Transverse colon (tissue), 4 donors: ENCODE results near the gene ENPP7.

Experiments
- CTCF ChIP-seq, 5 experiments: fragments of 200-600 bp in 3 of 5; fragments of 450-650 bp in 2 of 5; sonication (generic) in 3 of 5; IDR thresholded peaks; 1 replicate in 2 of 5; 2 replicates in 3 of 5; pipeline ENCODE4 v1.5.1; 2016 to 2017; ENCODE audit warnings: antibody characterized with exemption in 5 of 5, inconsistent platforms in 3 of 5, mild to moderate bottlenecking in 2 of 5, moderate library complexity in 1 of 5
- POLR2A ChIP-seq: fragments of 450-650 bp; IDR thresholded peaks from one replicate; pipeline ENCODE4 v1.6.1; 2016; ENCODE audit warnings: antibody characterized with exemption, mild to moderate bottlenecking, moderate library complexity
- POLR2AphosphoS5 ChIP-seq, 3 donors: sonication (generic); formaldehyde crosslinking; IDR thresholded peaks; one replicate each; pipeline ENCODE4 v1.6.1; 2016; ENCODE audit warnings: antibody characterized with exemption in 3 of 3

GRCh38 chr17:79733692-79734070 lies 2.9 kb downstream of the ENPP7 start:
- TF ChIP-seq CTCF (IDR thresholded peaks at IDR 0.05) (no peak), POLR2AphosphoS5 (IDR thresholded peaks at IDR 0.05) (no peak), POLR2A (no peak)
